HEK293 (cell line): ENCODE data around the gene DCLK3.

Source experiments
- CTCF ChIA-PET: fragments of 350-600 bp; formaldehyde crosslinking; extraction: SDS; loops from one replicate; lab custom pipeline; 2021; ENCODE audit warnings: antibody characterized with exemption; lab: Yijun Ruan, JAX
- POLR2A ChIA-PET: fragments of 300-600 bp; formaldehyde crosslinking; extraction: SDS; loops from one replicate; lab custom pipeline; 2020; ENCODE audit warnings: antibody characterized with exemption, inconsistent platforms; lab: Yijun Ruan, JAX
- H3K27ac ChIP-seq: fragments of 200-500 bp; sonication (Bioruptor generic); 2 replicates; pipeline ENCODE4 v1.5.1; 2014; ENCODE audit warnings: low read depth, low read length, control low read depth, inconsistent platforms; ENCODE audit errors: extremely low read depth
- H3K36me3 ChIP-seq, 2 experiments: fragments of 200-500 bp in 1 of 2; sonication (Bioruptor generic) in 1 of 2; 1 replicate in 1 of 2; 2 replicates in 1 of 2; pipeline ENCODE4 v1.5.1; 2014 to 2017; ENCODE audit warnings: inconsistent platforms in 2 of 2, low read length in 2 of 2; ENCODE audit not compliant: control insufficient read depth in 2 of 2, insufficient read depth in 1 of 2
- H3K4me1 ChIP-seq: fragments of 200-500 bp; sonication (Bioruptor generic); 2 replicates; pipeline ENCODE4 v1.5.1; 2014; ENCODE audit warnings: mild to moderate bottlenecking, low read length, inconsistent platforms; ENCODE audit not compliant: control insufficient read depth, insufficient read depth
- H3K4me3 ChIP-seq: 2 replicates; pipeline ENCODE4 v1.5.1; 2011; ENCODE audit warnings: low read depth, mild to moderate bottlenecking, control low read depth, low read length, moderate library complexity
- H3K9me3 ChIP-seq: fragments of 200-500 bp; sonication (Bioruptor generic); 2 replicates; pipeline ENCODE4 v1.5.1; 2014; ENCODE audit warnings: low read depth, low read length, inconsistent platforms; ENCODE audit not compliant: control insufficient read depth, insufficient read depth
- MYNN ChIP-seq: fragments of 450-650 bp; formaldehyde crosslinking; IDR thresholded peaks from 2 replicates; pipeline ENCODE4 v1.5.1; 2016; ENCODE audit warnings: missing biosample characterization, missing genetic modification characterization, borderline replicate concordance
- SETDB1 ChIP-seq: IDR thresholded peaks from one replicate; pipeline ENCODE4 v1.6.1; 2017; ENCODE audit warnings: mild to moderate bottlenecking, low read length, moderate library complexity, mixed read lengths; ENCODE audit not compliant: insufficient read length
- ZBTB7A ChIP-seq: fragments of 450-650 bp; formaldehyde crosslinking; IDR thresholded peaks from 2 replicates; pipeline ENCODE4 v1.5.1; 2016; ENCODE audit warnings: low read depth, missing biosample characterization, missing genetic modification characterization
- ZNF518A ChIP-seq: fragments of 450-650 bp; formaldehyde crosslinking; conservative IDR thresholded peaks from 2 replicates; pipeline ENCODE4 v1.5.1; 2016; ENCODE audit warnings: low read depth, missing biosample characterization, missing genetic modification characterization
- ZNF654 ChIP-seq: fragments of 450-650 bp; formaldehyde crosslinking; IDR thresholded peaks from 2 replicates; pipeline ENCODE4 v1.5.1; 2016; ENCODE audit warnings: low read depth, missing biosample characterization, missing genetic modification characterization
- ZSCAN18 ChIP-seq: fragments of 450-650 bp; formaldehyde crosslinking; IDR thresholded peaks from 2 replicates; pipeline ENCODE4 v1.5.1; 2016; ENCODE audit warnings: missing biosample characterization, missing genetic modification characterization
- ZSCAN23 ChIP-seq: fragments of 450-650 bp; formaldehyde crosslinking; IDR thresholded peaks from 2 replicates; pipeline ENCODE4 v1.5.1; 2016; ENCODE audit warnings: missing biosample characterization, missing genetic modification characterization

The DCLK3 gene

GRCh38 chr3:36679384-36680200 lies 84.8 kb downstream of the DCLK3 start:
- Histone ChIP-seq H3K36me3 (no peaks in the 10 kb centered on the region), H3K27ac (no peak overlapping the region), H3K9me3 (no peaks in the 10 kb centered on the region), H3K4me1 (no peaks in the 10 kb centered on the region), H3K4me3 (no peak overlapping the region)
- CTCF ChIA-PET, result interaction anchor here (1.4 kb wide), 1 partner anchor 21 kb away, joined by 4 read pairs; no protein-coding TSS in a partner anchor
- no peak for TF ChIP-seq ZNF654 (tag by site-specific recombination)
- TF ChIP-seq ZBTB7A (tag by site-specific recombination), result no peak
- peak; percentile 24; the same call in 1 of the 2 replicates for TF ChIP-seq ZNF518A (tag by site-specific recombination)
- TF ChIP-seq, all 188 proteins: peak for 1
- POLR2A ChIA-PET, result no interaction called here

GRCh38 chr3:36678216-36679013 lies 85.9 kb downstream of the DCLK3 start:
- POLR2A ChIA-PET, result interaction anchor here (1.3 kb wide), 1 partner anchor 72 kb away, joined by 4 read pairs; no protein-coding TSS in a partner anchor
- H3K4me1 ChIP-seq, result no peaks in the 10 kb centered on the region
- H3K36me3 ChIP-seq, result no peaks in the 10 kb centered on the region
- no peaks in the 10 kb centered on the region for H3K9me3 ChIP-seq
- H3K27ac ChIP-seq, result no peak overlapping the region
- H3K4me3 ChIP-seq, result no peak overlapping the region
- CTCF ChIA-PET, result interaction anchor here (0.7 to 1.4 kb wide), 4 partner anchors 10 to 321 kb away, joined by 3 to 5 read pairs (median 4); no protein-coding TSS in a partner anchor
- TF ChIP-seq MYNN (tag by site-specific recombination) (no peak), SETDB1 (peak; percentile 87)

- Histone ChIP-seq H3K4me1 (no peaks in the 10 kb centered on the region), H3K9me3 (no peaks in the 10 kb centered on the region), H3K27ac (no peak overlapping the region), H3K4me3 (no peak overlapping the region; the same call in 1 of the 2 replicates), H3K36me3 (no peaks in the 10 kb centered on the region)
- TF ChIP-seq ZSCAN23 (tag by site-specific recombination), result no peak
- CTCF ChIA-PET, result interaction anchor here (0.6 to 1.2 kb wide), 4 partner anchors 9 to 320 kb away, joined by 3 to 5 read pairs (median 4); no protein-coding TSS in a partner anchor
- POLR2A ChIA-PET, result interaction anchor here (0.6 to 1.3 kb wide), 2 partner anchors 23 to 71 kb away, joined by 4 to 5 read pairs; no protein-coding TSS in a partner anchor
Observed at GRCh38 chr3:36677331-36678007, 86.9 kb downstream of the DCLK3 start.

- Histone ChIP-seq H3K36me3 (no peaks in the 10 kb centered on the region), H3K9me3 (no peaks in the 10 kb centered on the region), H3K4me3 (no peak overlapping the region), H3K27ac (no peak overlapping the region), H3K4me1 (no peaks in the 10 kb centered on the region)
- TF ChIP-seq ZSCAN18 (tag by site-specific recombination), result no peak
- POLR2A ChIA-PET, result no interaction called here
- CTCF ChIA-PET, result no interaction called here
Observed at GRCh38 chr3:36674816-36675215, 89.5 kb downstream of the DCLK3 start.
